Fibroblast of lung (primary cell): ENCODE measurements around the gene HS6ST2. TPM values are rescaled to one million over a fixed set of nuclear protein-coding genes. Genes with fewer than 3 reads are reported as not detected.

Experiments
- DNase-seq, 2 donors: peaks; one replicate each; pipeline versions ENCODE4 v3.0.0 to v3.0.0-alpha.2; 2010; ENCODE audit warnings: low read depth in 2 of 2
- H2AFZ ChIP-seq: 2 replicates; pipeline ENCODE4 v1.5.1; 2012; ENCODE audit warnings: low read length, control low read depth, inconsistent platforms
- H3K27ac ChIP-seq: 2 replicates; pipeline ENCODE4 v1.5.1; 2011; ENCODE audit warnings: low read length, control low read depth; ENCODE audit not compliant: insufficient read depth
- H3K27me3 ChIP-seq: 2 replicates; pipeline ENCODE4 v1.5.1; 2011; ENCODE audit warnings: mild to moderate bottlenecking, low read length; ENCODE audit not compliant: control insufficient read depth, insufficient read depth
- H3K36me3 ChIP-seq: 2 replicates; pipeline ENCODE4 v1.5.1; 2011; ENCODE audit warnings: low read length; ENCODE audit not compliant: control insufficient read depth, insufficient read depth
- H3K4me1 ChIP-seq: 2 replicates; pipeline ENCODE4 v1.5.1; 2011; ENCODE audit warnings: low read length; ENCODE audit not compliant: control insufficient read depth, insufficient read depth; ENCODE audit errors: extremely low read depth
- H3K4me2 ChIP-seq: 2 replicates; pipeline ENCODE4 v1.5.1; 2011; ENCODE audit warnings: low read length, control low read depth; ENCODE audit not compliant: insufficient read depth; ENCODE audit errors: extremely low read depth
- H3K4me3 ChIP-seq, 4 experiments: fragments of 200-600 bp in 1 of 4; sonication (generic) in 1 of 4; replicated peaks in 1 of 4; 2 replicates each; pipeline ENCODE4 v1.5.1; 2011 to 2016; ENCODE audit warnings: low read length in 4 of 4, low read depth in 3 of 4, mild to moderate bottlenecking in 3 of 4, control low read depth in 2 of 4, inconsistent platforms in 1 of 4, mixed read lengths in 1 of 4; ENCODE audit not compliant: insufficient read depth in 1 of 4; ENCODE audit errors: control extremely low read depth in 1 of 4
- H3K79me2 ChIP-seq: 2 replicates; pipeline ENCODE4 v1.5.1; 2012; ENCODE audit warnings: mild to moderate bottlenecking, low read length, inconsistent platforms; ENCODE audit not compliant: control insufficient read depth, insufficient read depth
- H3K9ac ChIP-seq: 2 replicates; pipeline ENCODE4 v1.5.1; 2011; ENCODE audit warnings: mild to moderate bottlenecking, low read length, control low read depth; ENCODE audit not compliant: insufficient read depth
- H3K9me3 ChIP-seq: 2 replicates; pipeline ENCODE4 v1.5.1; 2012; ENCODE audit warnings: low read depth, low read length; ENCODE audit not compliant: control insufficient read depth, insufficient read depth
- H4K20me1 ChIP-seq: 2 replicates; pipeline ENCODE4 v1.5.1; 2011; ENCODE audit warnings: low read length; ENCODE audit not compliant: control insufficient read depth, insufficient read depth; ENCODE audit errors: extremely low read depth
- CTCF ChIP-seq, 2 donors: IDR thresholded peaks in 1 of 2; conservative IDR thresholded peaks in 1 of 2; 1 replicate in 1 of 2; 2 replicates in 1 of 2; pipeline ENCODE4 v1.5.1; 2011 to 2012; ENCODE audit warnings: low read length in 2 of 2, control low read depth in 1 of 2, inconsistent platforms in 1 of 2, low read depth in 1 of 2, mild to moderate bottlenecking in 1 of 2
- EZH2 ChIP-seq: IDR thresholded peaks from 2 replicates; pipeline ENCODE4 v1.5.1; 2012; ENCODE audit warnings: low read length, control low read depth, mild to moderate bottlenecking; ENCODE audit errors: missing control alignments
- polyA plus RNA-seq, 2 donors: library from polyadenylated mRNA; depleted of rRNA in 1 of 2; stranded (reverse) in 1 of 2; unstranded in 1 of 2; fragments of >200 nt; gene quantifications; 2 replicates each; pipeline ENCODE4 v1.2.1, GENCODE V29; 2011 to 2012; ENCODE audit warnings: missing spikeins in 1 of 2
- total RNA-seq: library from RNA; depleted of rRNA; stranded (reverse); fragments of >200 nt; gene quantifications from 2 replicates; pipeline ENCODE4 v1.2.1, GENCODE V29; 2014

HS6ST2 gene
- total and polyA plus RNA-seq, 2 donors (not counting 1 experiment from before 2014, with no cell fraction given) = 0.01 to 0.17 TPM

DNA sequence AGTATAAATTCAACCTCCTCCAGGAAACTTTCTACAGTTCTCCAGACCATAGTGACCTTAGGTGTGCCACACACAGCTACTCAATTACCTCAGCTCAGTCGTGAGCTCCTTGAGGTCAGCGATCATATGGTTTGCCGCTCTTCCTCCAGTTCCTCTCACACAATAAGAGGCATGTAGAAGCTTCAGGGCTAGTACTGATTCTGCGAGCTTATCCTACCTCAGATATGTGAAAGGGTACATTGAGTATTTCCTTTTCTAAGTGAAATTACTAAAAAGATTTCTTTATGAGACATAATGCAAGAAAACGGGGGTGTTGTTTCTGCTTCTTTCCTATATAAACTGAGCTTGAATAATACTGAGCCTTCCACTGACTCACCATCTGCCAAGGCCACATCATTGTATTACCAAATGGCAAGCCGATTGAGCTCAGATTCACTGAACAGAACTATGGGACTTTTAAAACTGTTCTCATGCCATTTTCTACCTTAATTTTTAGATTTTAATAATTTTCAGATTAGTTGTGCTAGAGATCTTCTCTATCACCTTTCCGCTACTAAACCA lies 183.1 kb downstream of the HS6ST2 start:
- H3K36me3 ChIP-seq = no peaks in the 10 kb centered on the region
- no peak overlapping the region for H3K4me3 ChIP-seq
- no peaks in the 10 kb centered on the region for H4K20me1 ChIP-seq
- H3K27ac ChIP-seq = no peak overlapping the region
- H2AFZ ChIP-seq = no peak overlapping the region
- DNase-seq = no peak
- no peaks in the 10 kb centered on the region for H3K4me1 ChIP-seq
- H3K4me2 ChIP-seq = no peak overlapping the region
- no peaks in the 10 kb centered on the region for H3K27me3 ChIP-seq
- H3K79me2 ChIP-seq = no peaks in the 10 kb centered on the region
- no peak overlapping the region for H3K9ac ChIP-seq
- no peak for TF ChIP-seq CTCF (conservative IDR thresholded peaks at IDR 0.05 in 1 of 2, IDR thresholded peaks at IDR 0.05 in 1 of 2; ENCODE audit: low read depth in 1 of 2, low read length in 2 of 2)
- no peak for TF ChIP-seq EZH2
- H3K9me3 ChIP-seq = no peaks in the 10 kb centered on the region

GRCh38 chrX:132774010-132774714 lies 184.3 kb downstream of the HS6ST2 start:
- no peak overlapping the region for H3K4me2 ChIP-seq
- H3K36me3 ChIP-seq = no peaks in the 10 kb centered on the region
- no peak overlapping the region for H3K4me3 ChIP-seq
- H3K79me2 ChIP-seq = no peaks in the 10 kb centered on the region
- no peak overlapping the region for H3K27ac ChIP-seq
- no peak overlapping the region for H2AFZ ChIP-seq
- no peak overlapping the region for H3K9ac ChIP-seq
- H3K27me3 ChIP-seq = no peaks in the 10 kb centered on the region
- H3K4me1 ChIP-seq = no peaks in the 10 kb centered on the region
- no peak for TF ChIP-seq CTCF (conservative IDR thresholded peaks at IDR 0.05 in 1 of 2, IDR thresholded peaks at IDR 0.05 in 1 of 2; ENCODE audit: low read depth in 1 of 2, low read length in 2 of 2)
- TF ChIP-seq EZH2 = no peak
- no peaks in the 10 kb centered on the region for H4K20me1 ChIP-seq
- H3K9me3 ChIP-seq = no peaks in the 10 kb centered on the region
- peak in 1 of 2 donors; percentile 12 for DNase-seq

DNA sequence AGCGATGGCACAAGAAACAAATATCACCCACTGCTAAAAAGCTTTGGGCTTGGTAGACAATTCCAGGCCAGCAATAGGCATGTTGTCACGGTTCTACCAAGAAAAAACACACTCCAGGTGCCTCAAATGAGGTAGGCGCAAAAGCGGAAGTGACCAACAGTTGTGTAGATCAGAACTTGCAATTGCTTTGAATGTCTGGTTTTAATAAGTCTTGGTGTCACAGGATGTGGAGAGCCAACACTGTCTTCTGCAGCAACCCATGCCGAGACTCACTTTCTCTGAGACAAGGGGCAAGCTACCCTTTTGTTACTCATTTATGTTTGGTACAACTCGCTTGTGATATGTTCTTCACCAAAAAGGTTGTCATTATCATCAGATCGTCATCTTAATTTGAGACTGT lies 188.8 kb downstream of the HS6ST2 start:
- H3K9ac ChIP-seq = no peak overlapping the region
- no peaks in the 10 kb centered on the region for H4K20me1 ChIP-seq
- no peak overlapping the region for H3K27ac ChIP-seq
- no peaks in the 10 kb centered on the region for H3K4me1 ChIP-seq
- no peaks in the 10 kb centered on the region for H3K36me3 ChIP-seq
- no peak for DNase-seq
- no peak overlapping the region for H3K4me3 ChIP-seq
- H3K79me2 ChIP-seq = no peaks in the 10 kb centered on the region
- no peaks in the 10 kb centered on the region for H3K27me3 ChIP-seq
- H3K9me3 ChIP-seq = no peaks in the 10 kb centered on the region
- no peak overlapping the region for H3K4me2 ChIP-seq
- no peak overlapping the region for H2AFZ ChIP-seq
- TF ChIP-seq CTCF (conservative IDR thresholded peaks at IDR 0.05 in 1 of 2, IDR thresholded peaks at IDR 0.05 in 1 of 2; ENCODE audit: low read depth in 1 of 2, low read length in 2 of 2) (no peak), EZH2 (no peak)
